ENCODE measurements around the gene DNAJB11. TPM values are rescaled to one million over a fixed set of nuclear protein-coding genes. Genes with fewer than 3 reads are reported as not detected.
A peak's percentile ranks its signal among the peaks of the same experiment; 100 is the strongest.

DNAJB11 gene
- total and polyA plus RNA-seq, 2 experiments from 2014 or later = 47.4 to 144 TPM

- DNase-seq (ENCODE audit: low read depth in 1 of 2, low spot score in 1 of 2) = no peak
- Histone ChIP-seq H3K4me3 (no peak overlapping the region), H3K27me3 (peaks cover 11% of the 10 kb centered on the region), H3K9me3 (ENCODE audit: low read depth) (no peaks in the 10 kb centered on the region), H3K36me3 (no peaks in the 10 kb centered on the region), H3K4me1 (ENCODE audit: low read depth) (peaks cover 3% of the 10 kb centered on the region), H3K27ac (no peak overlapping the region)
- TF ChIP-seq CTCF (IDR thresholded peaks at IDR 0.05; ENCODE audit: low read depth, low read length) = no peak
These were observed 43.2 kb downstream of the DNAJB11 start for GRCh38 chr3:186613637-186614265.

- Histone ChIP-seq H3K27ac (no peak overlapping the region), H3K9me3 (ENCODE audit: low read depth) (no peaks in the 10 kb centered on the region), H3K4me1 (ENCODE audit: low read depth) (peaks cover 3% of the 10 kb centered on the region), H3K4me3 (no peak overlapping the region), H3K27me3 (peaks cover 11% of the 10 kb centered on the region), H3K36me3 (no peaks in the 10 kb centered on the region)
- DNase-seq (ENCODE audit: low read depth in 1 of 2, low spot score in 1 of 2) = no peak
- TF ChIP-seq CTCF (IDR thresholded peaks at IDR 0.05; ENCODE audit: low read depth, low read length) = no peak
These were observed 43.7 kb downstream of the DNAJB11 start for GRCh38 chr3:186614266-186614596.

GRCh38 chr3:186614597-186615483 is 44.3 kb downstream of the DNAJB11 start:
- no peak overlapping the region for H3K4me3 ChIP-seq
- no peaks in the 10 kb centered on the region for H3K36me3 ChIP-seq
- TF ChIP-seq CTCF (IDR thresholded peaks at IDR 0.05; ENCODE audit: low read depth, low read length) = peak; percentile 99
- DNase-seq (ENCODE audit: low read depth in 1 of 2, low spot score in 1 of 2) = peak; percentile 74 to 78
- no peak overlapping the region for H3K27ac ChIP-seq
- H3K9me3 ChIP-seq (ENCODE audit: low read depth) = no peaks in the 10 kb centered on the region
- H3K4me1 ChIP-seq (ENCODE audit: low read depth) = peaks cover 3% of the 10 kb centered on the region
- peaks cover 11% of the 10 kb centered on the region for H3K27me3 ChIP-seq

DNA sequence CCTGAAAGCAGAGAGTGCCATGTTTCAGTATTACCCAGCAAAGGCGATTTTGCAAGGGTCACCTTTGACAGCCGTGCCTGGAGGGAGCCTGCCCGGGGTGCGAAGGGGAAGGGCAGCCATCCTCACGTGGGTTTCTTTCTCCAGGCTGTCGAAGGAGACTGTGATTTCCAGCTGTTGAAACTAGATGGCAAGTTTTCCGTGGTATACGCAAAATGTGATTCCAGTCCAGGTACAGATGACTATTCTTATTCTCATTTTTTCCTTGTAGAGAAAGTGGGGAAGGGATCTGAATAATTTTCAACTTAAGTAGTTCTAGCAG is 45.7 kb downstream of the DNAJB11 start:
- H3K36me3 ChIP-seq = no peaks in the 10 kb centered on the region
- no peak overlapping the region for H3K4me3 ChIP-seq
- H3K4me1 ChIP-seq (ENCODE audit: low read depth) = peaks cover 3% of the 10 kb centered on the region
- no peak for DNase-seq (ENCODE audit: low read depth in 1 of 2, low spot score in 1 of 2)
- no peaks in the 10 kb centered on the region for H3K9me3 ChIP-seq (ENCODE audit: low read depth)
- peaks cover 11% of the 10 kb centered on the region for H3K27me3 ChIP-seq
- no peak overlapping the region for H3K27ac ChIP-seq
- TF ChIP-seq CTCF (IDR thresholded peaks at IDR 0.05; ENCODE audit: low read depth, low read length) = no peak

DNA sequence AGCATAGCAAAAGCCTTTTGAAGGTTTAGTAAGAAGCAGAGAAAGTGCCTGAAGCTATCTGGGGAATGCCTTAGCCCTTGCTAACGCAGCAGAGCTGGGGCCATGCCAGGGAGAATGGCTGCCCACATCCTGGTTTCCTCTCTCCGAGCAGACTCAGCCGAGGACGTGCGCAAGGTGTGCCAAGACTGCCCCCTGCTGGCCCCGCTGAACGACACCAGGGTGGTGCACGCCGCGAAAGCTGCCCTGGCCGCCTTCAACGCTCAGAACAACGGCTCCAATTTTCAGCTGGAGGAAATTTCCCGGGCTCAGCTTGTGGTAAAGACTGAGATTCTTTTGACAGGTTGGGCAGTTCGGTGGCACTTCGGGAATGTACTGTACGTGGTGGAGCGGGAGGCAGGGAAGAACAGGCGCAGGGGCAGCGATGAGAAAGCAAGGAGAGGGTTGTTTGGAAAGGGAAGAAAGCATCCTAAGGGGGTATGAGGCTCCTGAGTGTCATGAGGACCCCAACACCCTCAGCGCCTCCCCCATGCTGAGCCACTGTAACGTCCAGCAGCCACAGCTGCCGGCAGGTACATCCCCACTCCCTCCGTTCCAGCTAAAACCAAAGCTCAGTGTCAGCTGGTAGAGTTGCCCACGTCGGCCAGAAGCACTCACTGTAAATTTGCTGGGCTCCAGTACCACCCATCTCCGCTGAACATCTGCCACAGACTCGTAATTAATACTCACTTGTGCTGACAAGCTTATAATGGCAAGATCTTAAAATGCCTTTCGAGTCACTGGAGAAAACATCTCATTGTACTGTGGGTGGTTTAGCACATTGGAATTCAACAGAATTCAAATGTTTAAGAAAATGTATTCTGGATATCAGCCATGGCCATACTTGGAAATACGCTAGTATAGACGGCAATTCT is 46.8 kb downstream of the DNAJB11 start:
- no peak overlapping the region for H3K27ac ChIP-seq
- H3K9me3 ChIP-seq (ENCODE audit: low read depth) = no peaks in the 10 kb centered on the region
- TF ChIP-seq CTCF (IDR thresholded peaks at IDR 0.05; ENCODE audit: low read depth, low read length) = peak; percentile 95
- DNase-seq (ENCODE audit: low read depth in 1 of 2, low spot score in 1 of 2) = peak; percentile 75 to 98
- H3K36me3 ChIP-seq = no peaks in the 10 kb centered on the region
- H3K4me1 ChIP-seq (ENCODE audit: low read depth) = peaks cover 3% of the 10 kb centered on the region
- no peak overlapping the region for H3K4me3 ChIP-seq
- H3K27me3 ChIP-seq = peaks cover 11% of the 10 kb centered on the region
